AG10803 (cell line): Measurements from ENCODE around the gene INSRR.

Source experiments
- DNase-seq: peaks from one replicate; pipeline ENCODE4 v3.0.0; 2010; ENCODE audit warnings: low read depth
- H3K4me3 ChIP-seq: 2 replicates; pipeline ENCODE4 v1.5.1; 2011; ENCODE audit warnings: mild to moderate bottlenecking, low read length, control low read depth
- CTCF ChIP-seq: conservative IDR thresholded peaks from 2 replicates; pipeline ENCODE4 v1.5.1; 2011; ENCODE audit warnings: mild to moderate bottlenecking, low read length, control low read depth, inconsistent platforms

INSRR gene

GRCh38 chr1:156903328-156904091, 44.6 kb upstream of the INSRR start:
- H3K4me3 ChIP-seq: no peak overlapping the region
- no peak for TF ChIP-seq CTCF
- no peak for DNase-seq

GRCh38 chr1:156901966-156902915, 43.3 kb upstream of the INSRR start:
- peak; percentile 63 for DNase-seq
- peak overlapping the region; percentile 13; the same call in 1 of the 2 replicates for H3K4me3 ChIP-seq
- no peak for TF ChIP-seq CTCF

GRCh38 chr1:156901590-156901900, 42.6 kb upstream of the INSRR start:
- TF ChIP-seq CTCF: no peak
- H3K4me3 ChIP-seq: no peak overlapping the region
- DNase-seq: no peak

GRCh38 chr1:156900896-156901589, 42.1 kb upstream of the INSRR start:
- no peak for DNase-seq
- no peak overlapping the region for H3K4me3 ChIP-seq
- no peak for TF ChIP-seq CTCF

DNA sequence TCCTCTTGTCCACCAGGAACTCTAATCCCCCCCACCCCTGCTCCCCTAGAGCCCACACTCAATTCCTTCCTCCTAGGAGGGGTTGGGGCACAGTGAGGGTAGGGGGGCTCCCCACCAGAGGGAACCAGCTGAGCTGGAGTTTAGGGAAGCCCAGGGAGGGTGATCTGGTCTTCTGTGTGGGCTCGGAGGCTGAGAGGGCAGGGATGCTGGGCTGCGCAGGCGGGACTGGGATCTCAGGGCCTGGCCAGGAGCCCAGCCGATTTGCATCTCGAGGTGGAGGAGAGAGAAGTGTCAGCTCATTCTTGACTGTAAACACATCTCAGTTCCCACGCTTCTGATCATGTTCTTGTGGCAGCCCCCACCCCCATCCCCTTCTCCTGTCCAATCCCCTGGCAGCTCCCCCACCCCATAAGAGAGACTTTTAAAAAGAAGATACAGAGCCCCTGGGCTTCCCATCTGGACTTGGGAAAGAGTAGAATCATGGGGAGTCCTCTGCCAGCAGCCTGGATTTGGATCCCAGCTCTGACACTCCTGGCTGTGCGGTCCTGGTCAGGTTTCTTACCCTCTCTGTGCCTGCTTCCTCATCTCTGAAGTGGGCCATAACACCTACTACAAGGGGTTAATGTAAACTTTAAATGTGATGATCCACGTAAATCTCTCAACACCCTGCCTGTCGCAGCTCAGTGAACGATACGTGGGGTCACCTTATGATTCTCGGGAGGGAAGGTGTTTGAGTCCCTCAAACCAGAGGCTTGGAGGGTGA, 41.2 kb upstream of the INSRR start:
- no peak overlapping the region for H3K4me3 ChIP-seq
- DNase-seq: peak; percentile 33
- TF ChIP-seq CTCF: no peak

DNA sequence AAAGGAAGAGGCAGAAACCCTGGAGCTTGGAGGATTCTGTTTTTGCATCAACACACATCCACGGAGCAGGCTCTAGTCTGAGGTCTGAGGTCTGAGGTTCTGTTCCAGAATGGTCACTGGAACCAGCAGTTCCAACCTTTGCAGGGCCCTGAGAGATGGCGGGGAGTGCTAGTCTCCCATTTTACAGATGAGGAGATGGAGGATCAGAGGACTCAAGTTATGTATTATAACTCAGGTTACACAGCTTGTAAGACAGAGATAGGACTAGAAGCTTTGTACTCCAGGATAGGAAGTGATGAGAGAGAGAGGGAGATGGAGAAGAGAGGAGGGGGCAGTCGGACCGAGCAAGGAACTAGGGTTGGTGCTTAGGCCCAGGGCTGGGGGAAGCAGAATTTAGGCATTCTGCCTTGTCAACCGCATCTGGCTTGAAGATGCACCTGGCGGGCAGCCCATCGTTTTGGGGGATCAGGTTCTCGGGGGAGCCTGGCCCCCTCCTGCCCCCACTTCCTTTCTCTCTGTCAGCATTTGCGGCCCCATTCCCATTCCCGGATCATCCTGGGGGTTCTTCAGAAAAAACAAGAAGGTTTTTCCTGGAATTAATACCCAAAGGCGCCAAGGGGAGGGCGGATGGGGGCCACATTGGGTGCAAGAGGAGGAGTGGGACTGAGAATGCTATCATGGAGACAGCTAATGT, 40.2 kb upstream of the INSRR start:
- no peak for TF ChIP-seq CTCF
- H3K4me3 ChIP-seq: no peak overlapping the region
- no peak for DNase-seq
